PC-9 (cell line): ENCODE results near the gene RFX2.

ENCODE experiments used
- EZH2 ChIP-seq: fragments of 200-600 bp; sonication (generic); IDR thresholded peaks from 2 replicates; pipeline ENCODE4 v1.8.0; 2017; ENCODE audit warnings: antibody characterized with exemption, low read depth
- TF ChIP-seq, protein P1 (sequence below): fragments of 200-600 bp; sonication (generic); conservative IDR thresholded peaks from 2 replicates; pipeline ENCODE4 v1.6.1; 2017; ENCODE audit warnings: mixed run types, antibody characterized with exemption, mild to moderate bottlenecking, moderate library complexity

DNA sequence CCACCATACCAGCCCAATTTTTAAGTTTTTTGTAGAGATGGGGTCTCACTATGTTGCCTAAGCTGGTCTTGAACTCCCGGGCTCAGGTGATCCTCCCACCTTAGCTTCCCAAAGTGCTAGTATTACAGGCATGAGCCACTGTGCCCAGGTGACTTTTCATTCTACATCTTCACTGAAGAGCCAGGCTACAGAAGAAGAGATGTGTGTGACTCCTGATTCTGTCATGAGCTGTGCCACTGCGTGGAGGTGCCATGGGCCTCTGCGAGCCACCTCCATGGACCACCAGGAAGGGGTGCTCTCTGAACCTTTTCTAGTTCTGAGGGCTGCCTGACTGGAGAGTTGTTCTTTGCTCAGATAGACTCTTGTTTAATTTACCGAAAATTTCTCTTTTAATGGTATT, 75.8 kb downstream of the RFX2 start:
- TF ChIP-seq, protein P1, sequence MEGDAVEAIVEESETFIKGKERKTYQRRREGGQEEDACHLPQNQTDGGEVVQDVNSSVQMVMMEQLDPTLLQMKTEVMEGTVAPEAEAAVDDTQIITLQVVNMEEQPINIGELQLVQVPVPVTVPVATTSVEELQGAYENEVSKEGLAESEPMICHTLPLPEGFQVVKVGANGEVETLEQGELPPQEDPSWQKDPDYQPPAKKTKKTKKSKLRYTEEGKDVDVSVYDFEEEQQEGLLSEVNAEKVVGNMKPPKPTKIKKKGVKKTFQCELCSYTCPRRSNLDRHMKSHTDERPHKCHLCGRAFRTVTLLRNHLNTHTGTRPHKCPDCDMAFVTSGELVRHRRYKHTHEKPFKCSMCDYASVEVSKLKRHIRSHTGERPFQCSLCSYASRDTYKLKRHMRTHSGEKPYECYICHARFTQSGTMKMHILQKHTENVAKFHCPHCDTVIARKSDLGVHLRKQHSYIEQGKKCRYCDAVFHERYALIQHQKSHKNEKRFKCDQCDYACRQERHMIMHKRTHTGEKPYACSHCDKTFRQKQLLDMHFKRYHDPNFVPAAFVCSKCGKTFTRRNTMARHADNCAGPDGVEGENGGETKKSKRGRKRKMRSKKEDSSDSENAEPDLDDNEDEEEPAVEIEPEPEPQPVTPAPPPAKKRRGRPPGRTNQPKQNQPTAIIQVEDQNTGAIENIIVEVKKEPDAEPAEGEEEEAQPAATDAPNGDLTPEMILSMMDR = no peak
- TF ChIP-seq EZH2 = no peak
